GM18505 (cell line): Measurements from ENCODE around the gene LMO1.

ENCODE experiments used
- ATAC-seq: cut with Tn5 transposase; IDR thresholded peaks from one replicate; pipeline ENCODE4 v1.9.1; 2021; ENCODE audit not compliant: unreplicated experiment
- POLR2A ChIP-seq: IDR thresholded peaks from 4 replicates; pipeline ENCODE4 v1.6.1; 2011; ENCODE audit warnings: borderline replicate concordance; ENCODE audit not compliant: insufficient read depth, insufficient read length; ENCODE audit errors: extremely low read depth

Gene LMO1

DNA sequence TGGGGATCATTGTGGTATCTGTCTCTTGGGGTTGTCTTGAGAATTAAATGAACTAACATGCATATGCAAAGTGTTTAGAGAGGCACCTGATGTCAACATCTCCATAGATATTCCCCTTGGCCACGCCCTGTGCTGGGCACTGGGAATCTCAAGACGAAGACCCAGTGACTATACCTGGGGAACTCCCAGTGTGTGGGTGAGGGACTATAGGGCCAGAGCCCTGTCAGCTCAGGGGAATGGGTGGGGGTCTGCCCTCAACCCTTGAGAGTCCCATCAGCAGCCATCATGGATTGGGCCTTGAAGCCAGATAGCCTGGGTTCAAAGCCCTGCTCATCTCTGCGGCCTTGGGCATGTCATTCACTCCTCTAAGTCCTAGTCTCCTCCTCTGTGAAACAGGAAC lies 21.6 kb upstream of the LMO1 start:
- no peak for TF ChIP-seq POLR2A
- no peak for ATAC-seq

DNA sequence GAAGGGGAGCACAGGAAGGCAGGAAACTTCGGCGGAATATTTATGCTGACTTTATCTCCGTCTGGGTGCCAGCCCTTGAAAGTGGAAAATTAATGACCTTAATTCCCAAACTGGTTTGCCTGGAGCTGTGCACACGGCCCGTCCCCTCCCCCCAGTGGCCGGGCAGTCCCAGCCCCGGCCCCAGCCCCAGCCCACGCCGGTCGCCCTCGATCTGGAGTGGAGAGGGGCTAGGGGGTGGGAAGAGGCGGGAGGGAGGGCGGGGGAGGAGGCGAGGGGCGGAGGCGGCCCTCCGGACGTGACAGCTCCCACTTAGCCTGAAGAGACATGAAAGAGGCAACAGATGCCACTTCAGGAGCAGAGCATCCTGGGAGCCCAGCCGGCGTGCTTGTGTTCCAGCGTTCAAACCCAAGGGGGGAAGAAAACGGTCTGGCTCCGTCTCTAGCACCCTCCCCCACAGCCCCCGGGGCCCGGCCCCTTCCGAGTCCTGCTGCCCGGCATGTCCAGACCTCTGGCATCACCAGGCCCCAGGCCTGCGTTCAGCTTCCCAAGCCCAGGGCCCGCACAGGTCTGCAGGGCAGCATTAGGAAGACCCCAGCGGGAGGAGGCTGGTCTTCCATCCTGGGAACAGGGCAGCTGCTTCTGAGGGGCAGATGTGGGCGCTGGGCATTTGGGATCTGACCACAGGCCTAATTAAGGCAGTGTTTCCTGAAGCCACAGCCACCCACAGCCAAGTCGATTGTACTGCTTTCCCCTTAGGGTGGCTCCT lies 20.0 kb upstream of the LMO1 start:
- no peak for ATAC-seq

DNA sequence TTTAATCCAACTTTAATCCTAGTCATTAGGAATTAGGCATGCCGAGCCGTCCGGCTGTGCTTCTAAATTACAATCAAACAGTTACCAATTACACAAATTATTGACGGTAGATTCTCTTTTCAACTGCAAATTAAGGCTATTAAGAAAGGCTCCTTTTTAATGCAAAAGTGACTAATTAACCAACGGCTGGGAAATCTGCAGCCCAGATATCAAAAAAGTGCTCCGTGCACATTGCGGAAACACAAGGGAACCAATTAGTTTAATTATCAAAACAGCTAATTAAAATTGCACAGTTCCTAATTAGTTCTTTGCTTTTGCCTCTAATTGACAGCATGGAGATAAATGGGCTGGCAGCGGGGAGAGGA lies 19.4 kb upstream of the LMO1 start:
- no peak for TF ChIP-seq POLR2A
- ATAC-seq = no peak

More for the DNA sequence above, 20.0 kb upstream of the LMO1 start:
- TF ChIP-seq POLR2A = no peak

DNA sequence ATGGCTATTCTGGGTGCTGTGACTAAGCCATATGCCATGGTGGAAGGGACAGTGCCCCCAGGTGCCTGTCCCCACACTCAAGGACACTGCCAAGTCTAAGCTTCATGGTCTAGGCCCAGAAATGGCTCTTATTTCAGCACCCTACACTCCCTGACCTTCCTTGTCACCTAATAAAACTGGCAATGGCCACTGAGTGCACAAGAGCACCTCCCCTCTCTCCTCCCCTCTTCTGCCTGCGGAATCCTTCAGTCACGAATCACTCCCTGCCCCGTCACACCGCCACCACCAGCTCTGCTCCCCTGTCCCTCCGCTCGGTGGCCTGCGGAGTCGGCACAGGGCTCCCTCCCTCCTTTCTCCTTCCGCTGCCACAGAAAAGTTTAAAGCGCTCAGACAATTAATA lies 19.0 kb upstream of the LMO1 start:
- TF ChIP-seq POLR2A = no peak
- ATAC-seq = no peak

DNA sequence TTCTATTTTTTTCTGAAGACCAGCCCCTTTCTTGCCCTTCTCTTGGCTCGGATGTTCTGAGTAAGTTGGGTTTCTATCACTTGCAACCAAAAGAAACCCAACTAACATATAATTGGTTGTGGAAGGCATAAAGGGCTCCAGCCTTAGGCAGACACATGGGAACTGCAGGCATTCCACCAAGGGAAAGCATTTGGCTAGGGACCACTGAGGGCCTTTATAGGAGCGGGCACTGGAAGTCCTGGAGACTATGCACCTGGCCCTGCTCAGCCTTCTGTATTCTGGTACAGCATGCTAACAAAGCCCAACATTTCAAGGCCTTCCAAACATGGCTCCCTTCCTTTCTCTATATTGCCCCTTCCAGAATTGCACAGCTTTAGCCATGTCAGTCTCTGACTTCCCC lies 17.6 kb upstream of the LMO1 start:
- ATAC-seq = no peak
- TF ChIP-seq POLR2A = no peak

DNA sequence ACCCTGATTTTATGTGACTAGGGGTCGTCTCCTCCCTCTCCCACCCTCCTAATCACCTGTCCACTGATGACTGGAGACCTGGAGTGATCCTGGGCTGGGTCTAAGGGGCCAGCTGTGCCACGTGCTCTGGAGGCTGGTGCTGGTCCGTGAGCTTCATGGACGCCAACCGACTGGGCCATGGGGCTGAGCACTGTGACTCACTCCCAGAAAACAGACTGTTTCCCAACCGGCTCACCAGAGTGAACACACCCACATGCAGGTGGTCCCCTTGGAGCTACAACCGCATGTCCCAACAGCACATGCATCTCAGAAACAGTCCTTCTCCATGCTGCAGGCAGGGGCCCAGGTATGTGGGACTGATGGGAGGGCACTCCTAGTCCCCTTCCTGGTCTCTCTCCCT lies 14.0 kb upstream of the LMO1 start:
- no peak for TF ChIP-seq POLR2A
- no peak for ATAC-seq

DNA sequence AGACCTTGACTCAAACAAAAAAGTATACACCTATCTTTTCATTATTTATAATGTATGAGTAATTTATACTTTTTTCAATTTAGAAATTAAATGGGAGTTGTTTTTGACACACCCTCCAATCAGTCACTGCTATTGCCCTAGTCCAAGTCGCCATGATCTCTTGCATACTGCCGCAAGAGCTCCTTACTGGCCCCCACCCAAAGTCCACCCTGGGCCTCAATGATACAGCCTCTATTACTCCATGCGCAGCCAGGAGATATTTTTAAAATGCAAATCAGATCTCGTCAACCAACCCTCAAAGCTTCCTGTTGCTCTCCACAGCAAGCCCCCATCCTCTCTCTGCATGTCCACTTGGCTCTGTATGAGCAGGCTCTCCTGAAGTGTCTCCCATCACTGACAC lies 12.8 kb upstream of the LMO1 start:
- no peak for TF ChIP-seq POLR2A
- ATAC-seq = no peak

DNA sequence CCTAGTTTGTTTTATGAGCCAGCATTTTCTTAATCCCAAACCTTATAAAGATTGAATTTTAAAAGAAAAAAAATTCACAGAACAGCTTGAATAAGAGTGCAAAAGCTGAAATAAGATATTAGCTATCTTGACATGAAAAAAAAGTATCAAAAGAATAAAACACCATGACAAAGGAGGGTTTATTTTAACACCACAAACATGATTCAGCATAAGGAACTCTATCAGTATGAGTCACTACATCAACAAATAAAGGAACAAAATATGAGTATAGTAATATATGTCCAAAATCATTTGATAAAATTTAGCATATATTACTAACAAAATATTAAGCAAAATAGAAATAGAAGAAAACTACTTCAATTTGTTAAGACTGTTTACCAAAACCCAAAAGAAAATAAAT lies 9.6 kb upstream of the LMO1 start:
- no peak for TF ChIP-seq POLR2A
- no peak for ATAC-seq

DNA sequence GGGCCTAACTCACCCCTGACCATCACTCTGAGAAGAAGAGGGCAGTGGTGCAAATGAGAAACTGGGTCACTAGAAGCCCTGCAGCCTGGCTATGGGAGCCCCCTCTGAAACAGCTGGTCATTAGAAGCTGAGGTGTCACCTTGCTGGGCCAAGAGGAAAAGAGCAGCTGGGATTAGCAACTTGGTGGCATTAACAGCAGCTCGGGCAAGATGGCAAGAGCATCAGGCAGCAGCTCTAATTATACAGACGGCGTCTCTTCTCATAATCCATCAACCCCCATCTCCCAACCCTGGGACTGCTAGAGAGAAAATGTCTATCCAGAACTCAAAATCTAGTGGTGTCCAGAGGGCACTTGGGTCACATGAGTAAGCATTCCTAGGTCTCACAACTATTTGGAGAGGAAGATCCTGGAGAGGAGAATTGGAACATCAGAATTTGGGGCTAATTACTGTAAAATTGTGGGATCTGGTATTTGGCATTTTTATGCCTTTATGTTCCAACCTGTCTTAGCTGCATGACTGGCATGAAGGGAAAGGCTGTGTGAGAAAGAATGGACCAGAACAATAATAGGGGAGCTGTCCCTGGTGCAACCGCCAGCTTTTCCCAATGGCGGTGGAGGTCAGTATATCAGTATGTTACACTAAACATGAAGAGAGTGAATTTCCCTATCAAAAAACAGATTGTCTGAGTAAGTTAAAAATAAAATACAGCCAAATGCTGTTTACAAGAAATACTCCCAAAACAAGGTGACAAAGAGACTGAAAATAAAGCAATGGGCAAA lies 7.6 kb upstream of the LMO1 start:
- ATAC-seq = no peak
- TF ChIP-seq POLR2A = no peak

DNA sequence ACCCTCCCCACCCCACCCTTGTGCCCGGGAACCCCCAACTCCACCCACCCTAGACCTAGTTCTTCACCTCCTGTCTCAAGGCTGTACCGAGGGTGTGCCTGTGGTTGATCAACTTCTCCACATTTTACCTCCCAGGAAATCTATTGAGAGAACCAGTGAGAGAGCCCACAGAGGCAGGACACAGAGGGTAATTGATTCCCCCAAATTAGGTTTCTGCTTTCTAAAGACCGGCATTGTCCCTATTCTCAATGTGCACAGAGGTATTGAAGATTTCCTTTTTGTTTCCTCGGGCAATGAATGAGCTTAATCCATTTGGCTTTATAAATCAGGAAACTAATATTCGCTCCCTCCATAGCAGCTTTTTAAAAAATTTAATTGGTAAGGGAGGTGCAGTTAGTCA lies 6.0 kb upstream of the LMO1 start:
- TF ChIP-seq POLR2A = no peak
- ATAC-seq = no peak

DNA sequence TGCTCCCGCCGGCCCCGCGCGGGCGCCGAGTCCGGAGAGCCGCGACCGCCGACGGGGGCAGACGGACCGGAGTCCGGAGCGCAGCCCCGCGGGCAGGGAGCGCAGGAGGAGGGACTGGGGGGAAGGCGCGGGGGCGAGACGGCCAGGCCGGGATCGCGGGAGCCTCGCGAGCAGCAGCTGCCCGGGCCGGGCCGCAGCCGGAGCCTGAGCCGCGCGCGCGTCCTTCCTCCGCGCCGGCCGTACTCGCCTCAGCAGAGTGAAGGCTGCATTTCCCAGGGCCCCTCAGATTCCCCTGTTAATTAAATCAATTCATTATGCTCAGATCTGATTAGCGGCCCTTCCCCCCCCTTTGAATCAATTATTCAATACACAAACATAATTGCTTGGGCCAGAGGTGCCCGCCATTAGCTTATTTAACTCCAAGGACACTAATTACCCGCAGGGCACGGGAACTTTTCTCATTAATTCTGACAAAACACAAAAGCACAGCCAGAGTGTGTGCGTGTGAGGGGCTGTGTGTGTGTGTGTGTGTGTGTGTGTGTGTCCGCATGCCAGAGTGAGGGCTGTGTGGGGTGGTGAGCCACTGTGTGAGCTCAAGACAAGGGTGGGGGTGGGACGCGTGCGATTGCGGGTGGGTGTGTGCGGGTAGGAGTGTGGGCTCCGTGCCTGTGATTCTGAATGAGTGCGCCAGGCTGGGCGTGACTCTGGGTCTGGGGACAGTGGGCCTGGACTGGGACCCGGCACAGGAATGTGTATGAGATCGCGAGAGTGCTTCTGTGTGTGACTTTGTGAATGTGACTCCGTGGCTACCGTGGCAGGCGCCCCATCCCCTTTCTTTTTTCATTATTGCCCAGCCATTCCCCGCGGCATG lies 5.1 kb upstream of the LMO1 start:
- ATAC-seq = no peak
- TF ChIP-seq POLR2A = no peak

DNA sequence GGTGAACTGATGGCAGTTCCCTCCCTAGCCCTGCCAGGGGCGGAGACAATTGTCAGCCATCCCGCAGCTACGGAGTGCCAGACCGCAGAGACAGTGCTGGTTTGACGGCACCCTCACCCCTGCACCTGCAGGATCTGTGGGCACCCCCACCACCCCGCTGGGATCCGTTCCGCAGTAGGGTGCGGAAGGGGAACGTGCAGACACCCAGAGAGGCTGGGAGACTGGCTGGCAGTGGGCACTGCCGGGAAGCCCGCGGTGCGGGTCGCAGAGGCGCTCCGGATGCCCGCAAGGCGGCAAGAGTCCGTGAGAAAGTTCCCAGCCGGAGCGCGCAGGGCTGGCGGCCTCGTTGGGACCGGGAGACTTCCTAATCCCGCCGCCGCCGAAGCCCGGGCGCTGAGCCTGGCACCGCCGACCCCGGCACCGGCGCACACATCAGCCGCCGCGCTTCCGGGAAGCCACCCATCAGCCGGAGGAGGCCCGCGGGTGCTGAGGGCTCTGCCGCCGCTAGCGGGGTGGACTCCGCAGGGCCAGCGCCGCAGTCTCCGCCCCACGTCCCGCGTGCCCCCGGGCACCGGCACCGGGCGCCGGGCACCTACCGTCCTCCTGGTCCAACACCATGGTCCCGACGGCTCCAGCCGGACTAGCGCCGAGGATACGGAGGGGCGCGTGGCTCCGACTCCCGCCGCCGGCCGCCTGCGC lies 4.3 kb upstream of the LMO1 start:
- no peak for ATAC-seq
- no peak for TF ChIP-seq POLR2A

DNA sequence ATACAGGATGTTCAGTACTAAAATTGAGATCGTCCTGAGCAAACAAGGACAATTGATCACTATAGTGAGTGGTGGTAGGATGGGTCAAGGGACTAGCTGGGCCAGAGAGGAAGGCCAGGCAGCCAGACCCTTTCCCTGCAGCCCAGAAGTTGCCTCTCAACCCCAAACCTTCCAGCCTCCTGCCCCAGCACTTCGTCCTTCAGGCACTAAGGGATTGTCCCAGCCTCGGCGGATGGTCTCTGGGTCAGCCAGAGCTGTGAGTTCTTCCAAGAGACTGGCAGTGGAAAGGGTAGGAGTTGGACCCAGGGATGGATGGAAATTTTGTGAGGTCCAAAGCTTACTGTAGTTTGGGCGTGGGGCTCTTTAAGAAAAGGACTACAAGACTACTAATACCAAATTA lies 3.6 kb upstream of the LMO1 start:
- no peak for TF ChIP-seq POLR2A
- no peak for ATAC-seq

DNA sequence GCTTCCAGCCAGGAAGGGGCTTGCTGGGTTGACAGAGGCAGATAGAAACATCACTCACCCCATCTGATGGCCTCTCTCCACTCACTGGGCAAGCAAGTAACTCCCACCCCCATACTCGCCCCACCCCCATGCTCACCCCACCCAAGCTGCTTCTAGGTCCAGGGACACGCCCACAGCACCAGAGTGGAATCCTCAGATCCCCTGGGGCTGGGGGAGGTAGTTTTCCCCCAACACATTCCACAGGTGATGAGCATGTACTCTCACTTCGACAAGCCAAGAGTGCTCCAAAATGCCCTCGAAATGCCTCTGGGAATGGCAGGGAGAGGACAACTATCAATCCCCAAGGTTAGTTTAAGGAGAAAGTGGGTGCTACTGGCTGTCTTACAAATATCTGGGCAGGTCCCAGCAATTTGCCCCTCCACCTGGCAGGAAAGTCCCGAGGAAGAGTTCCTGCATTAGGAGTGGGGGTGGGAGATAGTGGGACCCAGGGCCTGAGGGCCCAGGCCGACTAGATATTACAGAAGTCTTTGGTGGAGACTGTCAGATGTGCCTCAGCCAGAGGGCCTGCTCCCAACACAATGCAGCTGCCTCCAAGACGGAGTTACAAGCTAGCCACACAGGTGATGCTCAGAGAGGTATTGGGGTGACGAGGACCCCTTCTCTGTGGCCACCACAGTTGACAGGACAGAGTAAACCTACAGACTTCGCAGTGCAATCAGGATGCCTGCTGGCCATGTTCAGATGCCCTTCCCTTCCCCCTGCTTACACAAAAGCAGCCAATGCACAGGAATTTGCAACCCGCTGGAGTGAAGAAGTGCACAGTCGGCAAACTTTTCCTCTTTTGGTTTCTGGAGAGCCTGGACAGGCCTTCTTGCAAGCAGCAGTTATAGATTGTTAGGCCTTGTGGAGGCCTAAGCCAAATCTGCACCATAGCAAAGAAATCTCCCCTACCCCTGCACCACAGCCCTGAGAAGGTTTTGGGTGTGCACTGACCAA lies 2.9 kb upstream of the LMO1 start:
- TF ChIP-seq POLR2A = no peak
- no peak for ATAC-seq
